Psoas muscle (tissue), 8 donors: ENCODE data around the gene EIF3B. TPM values are rescaled to one million over a fixed set of nuclear protein-coding genes. Genes with fewer than 3 reads are reported as not detected.

Source experiments
- ATAC-seq, 4 donors: fragments of 200-7000 bp; cut with Tn5 transposase; one replicate each; pipeline ENCODE4 v1.9.1; 2020; ENCODE audit warnings: moderate library complexity in 3 of 4, mild to moderate bottlenecking in 2 of 4
- DNase-seq, 2 donors: peaks; one replicate each; pipeline ENCODE4 v3.0.0-alpha.2; 2020
- H3K27ac ChIP-seq: fragments of 200-600 bp; one replicate; pipeline ENCODE4 v1.8.0; 2022
- H3K27me3 ChIP-seq, 3 donors: fragments of 200-600 bp in 1 of 3; one replicate each; pipeline versions ENCODE4 v1.6.1 to v1.8.0; 2013 to 2022; ENCODE audit warnings: low read length in 2 of 3, mild to moderate bottlenecking in 2 of 3, moderate library complexity in 1 of 3; ENCODE audit not compliant: insufficient read depth in 3 of 3
- H3K36me3 ChIP-seq, 2 donors: fragments of 200-600 bp in 1 of 2; one replicate each; pipeline versions ENCODE4 v1.6.1 to v1.8.0; 2013 to 2022; ENCODE audit warnings: low read depth in 1 of 2, mild to moderate bottlenecking in 1 of 2, moderate library complexity in 1 of 2; ENCODE audit not compliant: insufficient read depth in 1 of 2
- H3K4me1 ChIP-seq: fragments of 200-600 bp; one replicate; pipeline ENCODE4 v1.8.0; 2022
- H3K4me3 ChIP-seq: fragments of 200-600 bp; one replicate; pipeline ENCODE4 v1.8.0; 2022; ENCODE audit warnings: mild to moderate bottlenecking
- H3K9me3 ChIP-seq: fragments of 200-600 bp; one replicate; pipeline ENCODE4 v1.8.0; 2022
- WGBS, 3 donors: extraction: QIAGEN DNeasy Blood & Tissue Kit; methylation state at CpG; one replicate each; pipeline versions ENCODE4 v1.1.6 to v1.1.7; 2013; 5-methylcytosine and 5-hydroxymethylcytosine counted together
- intact Hi-C, 2 donors: fragments of 100-400 bp; cut with DNase I; formaldehyde crosslinking; loops; one replicate each; pipeline versions ENCODE4 v1.11.0 to v1.14.2; 2022
- polyA plus RNA-seq, 3 donors: library from polyadenylated mRNA; stranded (reverse); fragments of 200-250 nt; gene quantifications; one replicate each; pipeline ENCODE4 v1.2.3, GENCODE V29; 2013
- total RNA-seq, 4 donors: library from RNA; stranded (reverse); fragmentation: NEBNext Ultra II Directional in 2 of 4; extraction: Animal tissue kit (Norgen Biotek cat#: 25700) in 2 of 4; gene quantifications; one replicate each; pipeline versions ENCODE4 v1.2.1 to v1.2.4, GENCODE V29; 2021 to 2023
- TF ChIP-seq, protein P1 (sequence below): fragments of 200-600 bp; IDR thresholded peaks from one replicate; pipeline ENCODE4 v1.8.0; 2022; ENCODE audit warnings: antibody characterized with exemption
- donor health status: healthy with polysubstance abuse.
- donor health status: DM: no; HTN: no; CAD: no; lungs with moderate emphysema.
- donor health status: Bipolar disorder and iron deficiency.
- donor health status: healthy.
- donor health status: DM: yes; HTN: yes; CAD: no.
- donor health status: DM: no; HTN: no; CAD: no.
- donor health status: DM: no; HTN: no; CAD: no.
- donor health status: DM: yes; HTN: yes; CAD: no.

Gene EIF3B
- total and polyA plus RNA-seq, 7 donors, result 101 to 275 (median 174) TPM

GRCh38 chr7:2354939-2355704 lies 495 bp downstream of the EIF3B start:
- no peak for ATAC-seq
- TF ChIP-seq, protein P1, sequence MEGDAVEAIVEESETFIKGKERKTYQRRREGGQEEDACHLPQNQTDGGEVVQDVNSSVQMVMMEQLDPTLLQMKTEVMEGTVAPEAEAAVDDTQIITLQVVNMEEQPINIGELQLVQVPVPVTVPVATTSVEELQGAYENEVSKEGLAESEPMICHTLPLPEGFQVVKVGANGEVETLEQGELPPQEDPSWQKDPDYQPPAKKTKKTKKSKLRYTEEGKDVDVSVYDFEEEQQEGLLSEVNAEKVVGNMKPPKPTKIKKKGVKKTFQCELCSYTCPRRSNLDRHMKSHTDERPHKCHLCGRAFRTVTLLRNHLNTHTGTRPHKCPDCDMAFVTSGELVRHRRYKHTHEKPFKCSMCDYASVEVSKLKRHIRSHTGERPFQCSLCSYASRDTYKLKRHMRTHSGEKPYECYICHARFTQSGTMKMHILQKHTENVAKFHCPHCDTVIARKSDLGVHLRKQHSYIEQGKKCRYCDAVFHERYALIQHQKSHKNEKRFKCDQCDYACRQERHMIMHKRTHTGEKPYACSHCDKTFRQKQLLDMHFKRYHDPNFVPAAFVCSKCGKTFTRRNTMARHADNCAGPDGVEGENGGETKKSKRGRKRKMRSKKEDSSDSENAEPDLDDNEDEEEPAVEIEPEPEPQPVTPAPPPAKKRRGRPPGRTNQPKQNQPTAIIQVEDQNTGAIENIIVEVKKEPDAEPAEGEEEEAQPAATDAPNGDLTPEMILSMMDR, result no peak
- H3K4me3 ChIP-seq, result peak overlapping the region; percentile 98
- H3K4me1 ChIP-seq, result peaks cover 41% of the 10 kb centered on the region
- no peaks in the 10 kb centered on the region for H3K27me3 ChIP-seq
- H3K36me3 ChIP-seq, result peaks cover 0 to 36% of the 10 kb centered on the region in 2 donors
- peak; percentile 30 to 54 for DNase-seq
- intact Hi-C loops, result loop anchor here in 1 of 2 donors (5.0 kb wide), 2 partner anchors 47 to 108 kb away; partner anchors contain the start of gene CHST12
- H3K9me3 ChIP-seq, result no peaks in the 10 kb centered on the region
- 0% methylated on average over 34 to 92 of the region's 92 CpGs for WGBS, 3 donors
- H3K27ac ChIP-seq, result peak overlapping the region; percentile 100

DNA sequence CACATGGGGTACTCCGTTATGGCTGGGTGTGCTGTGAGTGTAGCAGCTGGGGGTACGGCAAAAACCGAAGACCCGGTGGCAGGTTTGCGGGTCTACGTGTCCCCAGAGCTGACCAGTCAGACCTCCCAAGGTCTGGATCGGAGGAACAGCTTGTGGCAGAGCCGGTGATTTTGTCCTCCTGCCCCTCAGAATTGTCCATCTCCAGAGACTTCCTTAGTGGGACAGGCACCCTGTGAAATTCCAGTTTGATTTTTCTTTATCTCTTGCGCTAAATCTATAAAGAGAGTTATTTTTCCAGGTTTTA lies 1.0 kb downstream of the EIF3B start:
- DNase-seq (no peak), ATAC-seq (no peak)
- H3K36me3 ChIP-seq, result peaks cover 0 to 41% of the 10 kb centered on the region in 2 donors
- peaks cover 43% of the 10 kb centered on the region for H3K4me1 ChIP-seq
- H3K27ac ChIP-seq, result peak overlapping the region; percentile 100
- TF ChIP-seq, protein P1, result no peak
- H3K27me3 ChIP-seq, result no peaks in the 10 kb centered on the region
- WGBS, 3 donors, result 4 to 5% (median 4%) methylated on average over 9 of the region's 9 CpGs
- intact Hi-C loops, result no loop called here
- H3K4me3 ChIP-seq, result peak overlapping the region; percentile 98
- H3K9me3 ChIP-seq, result no peaks in the 10 kb centered on the region

DNA sequence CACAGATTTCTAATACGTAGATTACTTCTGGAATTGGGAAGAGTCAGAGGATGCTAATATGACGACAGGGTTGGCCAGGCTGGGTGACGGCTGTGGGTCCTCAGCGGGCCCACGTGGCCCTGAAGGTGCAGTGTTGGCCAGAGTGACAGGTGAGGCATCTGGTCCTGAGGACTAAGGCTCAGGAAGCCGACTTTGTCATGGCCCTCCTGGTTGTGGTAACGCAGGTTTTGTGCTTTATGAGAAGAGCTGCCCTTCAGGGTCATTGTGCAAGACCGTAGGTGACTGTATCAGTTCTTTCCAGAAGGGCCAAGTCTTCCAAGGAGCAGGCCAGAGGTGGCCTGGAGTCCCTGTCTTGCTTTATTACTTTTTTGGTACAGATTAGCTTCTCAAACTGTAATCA lies 2.5 kb downstream of the EIF3B start:
- WGBS, 3 donors, result 54 to 75% (median 68%) methylated on average over 8 of the region's 8 CpGs
- intact Hi-C loops, result no loop called here
- TF ChIP-seq, protein P1, result no peak
- no peak for ATAC-seq
- Histone ChIP-seq H3K4me1 (peaks cover 43% of the 10 kb centered on the region), H3K4me3 (peak overlapping the region; percentile 98), H3K27ac (no peak overlapping the region), H3K36me3 (peaks cover 3 to 56% of the 10 kb centered on the region in 2 donors), H3K27me3 (no peaks in the 10 kb centered on the region), H3K9me3 (no peaks in the 10 kb centered on the region)
- DNase-seq, result peak in 1 of 2 donors; percentile 34

- ATAC-seq (no peak), DNase-seq (no peak)
- WGBS, 3 donors, result 43 to 55% (median 52%) methylated on average over 6 of the region's 6 CpGs
- Histone ChIP-seq H3K9me3 (no peaks in the 10 kb centered on the region), H3K4me3 (peak overlapping the region; percentile 98), H3K4me1 (peaks cover 43% of the 10 kb centered on the region), H3K27ac (no peak overlapping the region), H3K36me3 (peaks cover 5 to 60% of the 10 kb centered on the region in 2 donors), H3K27me3 (no peaks in the 10 kb centered on the region)
- TF ChIP-seq, protein P1, result no peak
- intact Hi-C loops, result no loop called here
Measured at GRCh38 chr7:2357571-2357970, 2.9 kb downstream of the EIF3B start.
